GM21723 (cell line): ENCODE data around the gene SEC63.

Source experiments
- ATAC-seq: cut with Tn5 transposase; IDR thresholded peaks from one replicate; pipeline ENCODE4 v1.9.1; 2021; ENCODE audit warnings: mild to moderate bottlenecking, moderate library complexity; ENCODE audit not compliant: unreplicated experiment

SEC63 gene

DNA sequence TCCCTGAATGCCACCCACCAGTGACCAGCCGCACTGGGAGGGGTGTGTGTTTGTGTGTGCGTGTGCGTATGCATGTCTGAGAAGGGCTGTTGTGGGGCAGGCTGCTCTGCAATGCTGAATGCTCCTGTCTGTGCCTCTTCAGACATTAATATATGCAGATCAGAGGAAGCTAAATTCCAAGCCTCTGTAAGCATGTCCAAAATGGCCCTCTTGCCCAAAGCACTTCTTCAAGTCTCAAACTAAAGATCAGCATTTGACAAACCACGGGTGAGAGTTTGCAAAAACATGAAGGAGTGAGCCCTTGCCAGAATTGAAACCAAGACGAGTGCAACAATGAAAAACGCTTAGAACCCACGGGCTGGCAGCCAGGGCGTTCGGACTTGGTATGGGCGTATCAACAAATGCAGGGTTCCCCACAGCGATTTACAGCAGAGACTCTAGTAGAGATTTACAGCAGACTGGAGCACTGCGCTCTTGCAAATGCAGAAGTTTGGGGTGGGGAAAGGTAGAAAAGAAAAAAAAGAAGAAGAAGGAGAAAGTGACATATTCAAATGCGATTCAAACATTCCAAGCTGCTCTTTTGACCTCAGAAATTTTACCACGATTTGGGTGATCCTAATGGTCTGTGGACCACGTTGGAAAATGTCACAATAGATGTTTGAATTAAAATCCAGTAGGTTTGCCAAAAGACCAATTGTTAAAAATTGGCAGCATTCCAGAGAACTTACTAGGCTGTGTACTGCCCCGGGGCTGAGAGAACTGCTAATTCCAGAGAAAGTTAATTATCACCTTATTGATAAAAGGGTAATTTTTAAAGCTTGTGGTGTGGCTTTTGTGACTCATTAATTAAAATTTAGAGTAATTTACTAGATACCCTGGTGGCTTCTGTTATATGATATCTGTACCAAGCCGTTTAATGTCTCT lies 137.4 kb downstream of the SEC63 start:
- no peak for ATAC-seq

GRCh38 chr6:107819964-107820337 lies 138.1 kb downstream of the SEC63 start:
- ATAC-seq: no peak

GRCh38 chr6:107819217-107819616 lies 138.8 kb downstream of the SEC63 start:
- no peak for ATAC-seq

- ATAC-seq: no peak
Measured at GRCh38 chr6:107818272-107818671, 139.7 kb downstream of the SEC63 start.

GRCh38 chr6:107817784-107818183 lies 140.2 kb downstream of the SEC63 start:
- no peak for ATAC-seq
